Kidney (tissue), 14 donors: ENCODE data around the gene URGCP. TPM values are rescaled to one million over a fixed set of nuclear protein-coding genes. Genes with fewer than 3 reads are reported as not detected.

Experiments
- DNase-seq, 5 donors: peaks; one replicate each; pipeline ENCODE4 v3.0.0-alpha.2; 2013 to 2020
- FAIRE-seq: peaks from 2 replicates; lab custom pipeline; 2012; peaks lifted over from hg19 to GRCh38; lab: Jason Lieb, UNC
- H3K27ac ChIP-seq, 2 donors: one replicate each; pipeline ENCODE4 v1.7.0; 2013; ENCODE audit warnings: low read depth in 2 of 2, low read length in 2 of 2, inconsistent platforms in 1 of 2
- H3K27me3 ChIP-seq: one replicate; pipeline ENCODE4 v1.7.1; 2013; ENCODE audit warnings: low read length, inconsistent platforms; ENCODE audit not compliant: control insufficient read depth, insufficient read depth
- H3K36me3 ChIP-seq, 3 donors: one replicate each; pipeline versions ENCODE4 v1.7.0 to v1.7.1; 2013; ENCODE audit warnings: low read length in 3 of 3, control low read depth in 1 of 3, inconsistent platforms in 1 of 3; ENCODE audit not compliant: insufficient read depth in 3 of 3, control insufficient read depth in 2 of 3
- H3K4me1 ChIP-seq, 3 donors: one replicate each; pipeline versions ENCODE4 v1.7.0 to v1.7.1; 2013; ENCODE audit warnings: low read length in 3 of 3, inconsistent platforms in 1 of 3, low read depth in 1 of 3; ENCODE audit not compliant: control insufficient read depth in 2 of 3, insufficient read depth in 2 of 3
- H3K4me3 ChIP-seq, 3 donors: one replicate each; pipeline versions ENCODE4 v1.7.0 to v1.8.1; 2013; ENCODE audit warnings: low read length in 3 of 3, control low read depth in 1 of 3, inconsistent platforms in 1 of 3
- H3K9ac ChIP-seq, 3 donors: one replicate each; pipeline versions ENCODE4 v1.7.0 to v1.7.1; 2013; ENCODE audit warnings: low read length in 3 of 3, control low read depth in 1 of 3, inconsistent platforms in 1 of 3
- H3K9me3 ChIP-seq, 3 donors: one replicate each; pipeline versions ENCODE4 v1.7.0 to v1.7.1; 2013; ENCODE audit warnings: low read length in 3 of 3, control low read depth in 1 of 3, inconsistent platforms in 1 of 3; ENCODE audit not compliant: control insufficient read depth in 2 of 3, insufficient read depth in 1 of 3
- intact Hi-C: fragments of 100-400 bp; cut with DNase I; formaldehyde crosslinking; loops from one replicate; pipeline ENCODE4 v1.11.1; 2022
- polyA plus RNA-seq: library from polyadenylated mRNA; stranded (reverse); fragments of 350-450 nt; fragmentation: Illumina TruSeq; extraction: RNeasy Lipid Tissue Mini Kit (QIAGEN cat#74804); gene quantifications from one replicate; pipeline ENCODE4 v1.2.3, GENCODE V29; 2014; ENCODE audit warnings: low read depth, low replicate concordance; ENCODE audit not compliant: insufficient read depth
- total RNA-seq: library from RNA; stranded (reverse); fragmentation: NEBNext Ultra II Directional; extraction: Animal tissue kit (Norgen Biotek cat#: 25700); gene quantifications from one replicate; pipeline ENCODE4 v1.2.1, GENCODE V29; 2021
- TF ChIP-seq, protein P1 (sequence below): IDR thresholded peaks from 3 replicates; pipeline ENCODE4 v1.5.1; 2012; ENCODE audit warnings: mild to moderate bottlenecking, moderate library complexity, borderline replicate concordance; ENCODE audit not compliant: insufficient read depth; ENCODE audit errors: extremely low read depth
- donor health status: control.
- donor health status: control.
- donor health status: control.
- donor health status: control.
- donor health status: control.
- donor health status: DM: yes; HTN: yes; CAD: no.
- donor health status: Normal renal cell carcinoma (clear cell type).

Gene URGCP
- total and polyA plus RNA-seq, 2 donors from 2014 or later, result 32.9 to 41.0 TPM

DNA sequence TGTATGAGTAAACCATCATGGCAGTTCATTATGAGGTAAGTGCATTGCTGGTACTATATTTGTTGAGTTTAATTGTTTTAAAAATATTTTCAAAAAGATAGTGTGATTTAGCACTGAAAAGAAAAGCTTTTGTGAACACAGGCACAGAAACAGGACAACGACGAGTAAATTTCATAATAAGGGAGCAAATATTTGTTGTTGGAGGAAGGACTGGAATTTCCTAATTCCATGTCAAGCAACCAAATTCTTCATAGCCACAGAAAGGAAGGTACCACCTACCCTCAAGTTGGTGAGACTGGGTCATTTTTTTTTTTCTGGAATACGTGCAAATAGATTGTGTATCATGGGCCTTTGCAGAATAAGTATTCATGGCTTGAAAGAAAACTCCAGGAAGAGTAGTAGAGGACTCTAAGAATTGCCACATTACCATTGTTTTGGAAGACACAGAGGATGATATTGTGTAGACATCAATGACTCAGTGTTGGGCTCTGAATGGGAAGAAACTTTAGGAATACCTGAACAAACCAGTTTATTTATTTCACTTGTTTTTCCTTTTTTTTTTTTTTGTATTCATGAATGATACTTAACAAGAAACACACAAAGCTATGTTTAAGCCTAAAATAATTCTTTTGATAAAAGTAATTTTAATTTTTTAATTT lies 27.6 kb upstream of the URGCP start:
- DNase-seq (no peak), FAIRE-seq (no peak)
- H3K36me3 ChIP-seq, result no peaks in the 10 kb centered on the region
- no peak overlapping the region for H3K4me3 ChIP-seq
- H3K4me1 ChIP-seq, result no peaks in the 10 kb centered on the region
- TF ChIP-seq, protein P1, sequence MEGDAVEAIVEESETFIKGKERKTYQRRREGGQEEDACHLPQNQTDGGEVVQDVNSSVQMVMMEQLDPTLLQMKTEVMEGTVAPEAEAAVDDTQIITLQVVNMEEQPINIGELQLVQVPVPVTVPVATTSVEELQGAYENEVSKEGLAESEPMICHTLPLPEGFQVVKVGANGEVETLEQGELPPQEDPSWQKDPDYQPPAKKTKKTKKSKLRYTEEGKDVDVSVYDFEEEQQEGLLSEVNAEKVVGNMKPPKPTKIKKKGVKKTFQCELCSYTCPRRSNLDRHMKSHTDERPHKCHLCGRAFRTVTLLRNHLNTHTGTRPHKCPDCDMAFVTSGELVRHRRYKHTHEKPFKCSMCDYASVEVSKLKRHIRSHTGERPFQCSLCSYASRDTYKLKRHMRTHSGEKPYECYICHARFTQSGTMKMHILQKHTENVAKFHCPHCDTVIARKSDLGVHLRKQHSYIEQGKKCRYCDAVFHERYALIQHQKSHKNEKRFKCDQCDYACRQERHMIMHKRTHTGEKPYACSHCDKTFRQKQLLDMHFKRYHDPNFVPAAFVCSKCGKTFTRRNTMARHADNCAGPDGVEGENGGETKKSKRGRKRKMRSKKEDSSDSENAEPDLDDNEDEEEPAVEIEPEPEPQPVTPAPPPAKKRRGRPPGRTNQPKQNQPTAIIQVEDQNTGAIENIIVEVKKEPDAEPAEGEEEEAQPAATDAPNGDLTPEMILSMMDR, result no peak
- no peak overlapping the region for H3K27ac ChIP-seq
- intact Hi-C loops, result no loop called here
- no peaks in the 10 kb centered on the region for H3K27me3 ChIP-seq
- no peaks in the 10 kb centered on the region for H3K9me3 ChIP-seq
- no peak overlapping the region for H3K9ac ChIP-seq

- no peak overlapping the region for H3K27ac ChIP-seq
- H3K9ac ChIP-seq, result no peak overlapping the region
- no peaks in the 10 kb centered on the region for H3K36me3 ChIP-seq
- no peaks in the 10 kb centered on the region for H3K27me3 ChIP-seq
- H3K4me3 ChIP-seq, result no peak overlapping the region
- no peaks in the 10 kb centered on the region for H3K9me3 ChIP-seq
- FAIRE-seq, result no peak
- intact Hi-C loops, result no loop called here
- TF ChIP-seq, protein P1, result no peak
- peaks cover 0 to 3% (median 0%) of the 10 kb centered on the region in 3 donors for H3K4me1 ChIP-seq
- no peak for DNase-seq
Measured at GRCh38 chr7:43931346-43931745, 24.9 kb upstream of the URGCP start.

DNA sequence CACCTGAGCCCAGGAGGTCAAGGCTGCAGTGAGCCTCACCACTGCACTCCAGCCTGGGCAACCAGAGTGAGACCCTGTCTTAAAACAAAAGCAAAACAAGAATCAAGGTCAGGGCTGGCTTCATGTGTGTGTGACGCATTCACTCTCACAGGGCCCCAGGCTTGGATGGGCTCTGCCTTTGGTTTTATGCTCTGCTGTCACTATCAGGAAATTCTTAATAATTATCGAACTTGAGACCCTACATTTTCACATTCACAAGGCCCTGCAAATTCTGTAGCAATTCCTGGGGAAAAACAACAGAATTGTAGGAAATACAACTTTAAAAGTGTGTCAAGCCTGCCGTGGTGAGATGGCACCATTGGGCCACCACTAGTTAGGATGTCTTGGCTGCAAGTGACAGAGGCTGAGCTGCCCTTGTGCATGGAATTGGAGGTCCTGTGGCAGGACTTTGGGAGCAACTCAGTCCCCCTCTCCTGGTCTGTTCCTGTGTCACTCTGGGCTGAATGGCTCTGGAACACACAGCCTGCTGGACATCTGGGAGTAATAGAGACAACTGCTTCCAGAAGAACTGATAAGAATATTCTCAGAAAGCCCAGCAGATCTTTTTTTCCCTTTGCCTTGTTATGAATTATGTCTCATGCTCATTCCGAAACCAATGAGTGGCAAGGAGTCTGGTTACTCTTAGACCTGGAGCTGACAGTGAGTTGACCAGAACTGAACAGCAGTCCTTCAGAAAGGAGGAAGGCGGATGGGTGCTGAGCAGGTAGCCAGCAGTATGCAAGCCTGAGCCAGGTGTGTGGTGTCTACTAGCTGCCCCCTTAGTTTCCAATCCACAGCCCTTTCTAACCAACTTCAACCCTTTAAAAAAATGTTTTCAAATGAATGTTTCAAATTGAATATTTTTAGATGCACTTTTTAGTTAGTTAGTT lies 23.4 kb upstream of the URGCP start:
- H3K9ac ChIP-seq, result no peak overlapping the region
- no peaks in the 10 kb centered on the region for H3K27me3 ChIP-seq
- no peak for FAIRE-seq
- no peaks in the 10 kb centered on the region for H3K36me3 ChIP-seq
- peaks cover 0 to 7% (median 0%) of the 10 kb centered on the region in 3 donors for H3K4me1 ChIP-seq
- TF ChIP-seq, protein P1, result no peak
- no peak for DNase-seq
- intact Hi-C loops, result no loop called here
- no peaks in the 10 kb centered on the region for H3K9me3 ChIP-seq
- no peak overlapping the region for H3K27ac ChIP-seq
- H3K4me3 ChIP-seq, result no peak overlapping the region
